ENCODE results near the gene TRABD.

DNA sequence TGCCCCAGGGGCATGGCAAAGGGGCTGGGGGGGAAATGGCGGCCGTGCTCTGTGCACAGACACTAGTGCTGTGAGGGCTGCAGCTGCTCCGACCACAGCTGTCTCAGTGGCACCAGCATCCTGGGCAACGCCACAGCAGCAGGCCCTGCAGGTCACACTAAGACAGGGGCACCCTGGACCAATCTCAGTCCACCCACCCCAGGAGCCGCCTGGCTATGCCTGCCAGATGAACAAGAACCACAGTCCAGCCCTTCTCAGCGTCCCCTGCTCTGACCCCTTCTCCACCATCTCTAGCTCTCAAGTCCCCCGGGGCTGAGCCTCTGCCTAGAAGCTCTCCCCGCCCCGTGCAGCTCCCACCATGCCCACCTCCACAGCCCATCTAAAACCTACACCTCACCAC, 42.7 kb downstream of the TRABD start:
- TF ChIP-seq, protein P1, sequence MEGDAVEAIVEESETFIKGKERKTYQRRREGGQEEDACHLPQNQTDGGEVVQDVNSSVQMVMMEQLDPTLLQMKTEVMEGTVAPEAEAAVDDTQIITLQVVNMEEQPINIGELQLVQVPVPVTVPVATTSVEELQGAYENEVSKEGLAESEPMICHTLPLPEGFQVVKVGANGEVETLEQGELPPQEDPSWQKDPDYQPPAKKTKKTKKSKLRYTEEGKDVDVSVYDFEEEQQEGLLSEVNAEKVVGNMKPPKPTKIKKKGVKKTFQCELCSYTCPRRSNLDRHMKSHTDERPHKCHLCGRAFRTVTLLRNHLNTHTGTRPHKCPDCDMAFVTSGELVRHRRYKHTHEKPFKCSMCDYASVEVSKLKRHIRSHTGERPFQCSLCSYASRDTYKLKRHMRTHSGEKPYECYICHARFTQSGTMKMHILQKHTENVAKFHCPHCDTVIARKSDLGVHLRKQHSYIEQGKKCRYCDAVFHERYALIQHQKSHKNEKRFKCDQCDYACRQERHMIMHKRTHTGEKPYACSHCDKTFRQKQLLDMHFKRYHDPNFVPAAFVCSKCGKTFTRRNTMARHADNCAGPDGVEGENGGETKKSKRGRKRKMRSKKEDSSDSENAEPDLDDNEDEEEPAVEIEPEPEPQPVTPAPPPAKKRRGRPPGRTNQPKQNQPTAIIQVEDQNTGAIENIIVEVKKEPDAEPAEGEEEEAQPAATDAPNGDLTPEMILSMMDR (conservative IDR thresholded peaks at IDR 0.05; ENCODE audit: low read length) = no peak
- TF ChIP-seq EZH2phosphoT487 (IDR thresholded peaks at IDR 0.05; ENCODE audit: borderline replicate concordance, low read depth, low read length) = no peak

All from OCI-LY7 (cell line).